ENCODE data around the gene FAM53B.

The FAM53B gene

DNA sequence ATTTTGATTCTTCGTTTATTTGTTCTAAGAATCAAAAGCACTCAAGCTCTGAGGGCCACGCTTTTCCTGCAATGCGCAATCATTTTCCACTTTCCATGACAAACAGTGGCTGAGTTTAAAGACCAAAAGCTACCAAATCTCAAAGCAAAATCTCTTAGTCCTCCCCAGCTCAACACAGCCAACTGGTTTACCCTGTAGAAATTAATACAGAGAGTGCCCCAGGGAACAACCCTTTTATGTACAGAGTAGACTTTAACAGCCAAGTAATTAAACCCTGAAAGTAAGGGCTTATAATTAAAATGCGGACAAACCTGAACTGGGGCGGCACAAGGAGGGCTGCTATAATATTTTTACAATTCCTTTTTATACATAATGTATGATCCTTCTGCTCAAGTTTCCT, 53.2 kb downstream of the FAM53B start:
- H2BK120ac ChIP-seq (ENCODE audit: low read depth, low read length): no peak overlapping the region
- no peak overlapping the region for H3K4me3 ChIP-seq (ENCODE audit: insufficient read depth in 1 of 2, low read depth in 1 of 2, low read length in 2 of 2)
- H3K4ac ChIP-seq (ENCODE audit: low read depth in 1 of 2, low read length in 2 of 2): no peak overlapping the region
- no peak overlapping the region for H2AFZ ChIP-seq (ENCODE audit: low read depth, low read length)
- no peaks in the 10 kb centered on the region for H3K9me3 ChIP-seq (ENCODE audit: control insufficient read depth, low read length)
- H3K27me3 ChIP-seq (ENCODE audit: control insufficient read depth in 1 of 2, insufficient read depth in 1 of 2, low read length in 2 of 2): no peaks in the 10 kb centered on the region
- H2BK12ac ChIP-seq (ENCODE audit: low read length in 2 of 2): no peak overlapping the region
- no peak overlapping the region for H4K91ac ChIP-seq (ENCODE audit: low read length)
- no peak overlapping the region for H2BK15ac ChIP-seq (ENCODE audit: low read depth, poor library complexity, severe bottlenecking)
- H3K79me1 ChIP-seq (replicated peaks; ENCODE audit: low read length, poor library complexity, severe bottlenecking): peaks cover 12% of the 10 kb centered on the region
- no peak overlapping the region for H4K8ac ChIP-seq (ENCODE audit: low read length)
- no peak overlapping the region for H3K14ac ChIP-seq (ENCODE audit: low read length in 2 of 2)
- no peak overlapping the region for H2BK5ac ChIP-seq (ENCODE audit: low read depth, low read length, poor library complexity, severe bottlenecking)
- DNase-seq: no peak
- H2AK5ac ChIP-seq (ENCODE audit: low read length, severe bottlenecking): no peak overlapping the region
- H3K23ac ChIP-seq (ENCODE audit: low read length in 2 of 2): no peak overlapping the region
- WGBS: 99% methylated on average over 3 of the region's 5 CpGs
- no peak overlapping the region for H3K4me2 ChIP-seq (ENCODE audit: low read length, poor library complexity, severe bottlenecking)
- no peak overlapping the region for H3K27ac ChIP-seq (ENCODE audit: low read length, poor library complexity, severe bottlenecking)
- no peak overlapping the region for H3K9ac ChIP-seq (ENCODE audit: low read length)
- no peak overlapping the region for H3K18ac ChIP-seq (ENCODE audit: low read depth in 1 of 2, low read length in 2 of 2)
- H3K36me3 ChIP-seq (ENCODE audit: control insufficient read depth in 1 of 2, insufficient read depth in 2 of 2, low read depth in 1 of 2, low read length in 2 of 2): peaks cover 38 to 48% of the 10 kb centered on the region in 2 experiments
- peaks cover 11% of the 10 kb centered on the region for H3K4me1 ChIP-seq (ENCODE audit: control insufficient read depth, insufficient read depth, low read depth, low read length)

- no peak overlapping the region for H2AFZ ChIP-seq (ENCODE audit: low read depth, low read length)
- H4K8ac ChIP-seq (ENCODE audit: low read length): no peak overlapping the region
- H2BK120ac ChIP-seq (ENCODE audit: low read depth, low read length): no peak overlapping the region
- H3K36me3 ChIP-seq (ENCODE audit: control insufficient read depth in 1 of 2, insufficient read depth in 2 of 2, low read depth in 1 of 2, low read length in 2 of 2): peaks cover 38 to 39% of the 10 kb centered on the region in 2 experiments
- no peak overlapping the region for H3K23ac ChIP-seq (ENCODE audit: low read length in 2 of 2)
- no peak overlapping the region for H3K27ac ChIP-seq (ENCODE audit: low read length, poor library complexity, severe bottlenecking)
- H2BK15ac ChIP-seq (ENCODE audit: low read depth, poor library complexity, severe bottlenecking): no peak overlapping the region
- no peak overlapping the region for H3K4me2 ChIP-seq (ENCODE audit: low read length, poor library complexity, severe bottlenecking)
- no peak for DNase-seq
- H2AK5ac ChIP-seq (ENCODE audit: low read length, severe bottlenecking): no peak overlapping the region
- no peak overlapping the region for H3K18ac ChIP-seq (ENCODE audit: low read depth in 1 of 2, low read length in 2 of 2)
- no peak overlapping the region for H2BK12ac ChIP-seq (ENCODE audit: low read length in 2 of 2)
- H3K4me3 ChIP-seq (ENCODE audit: insufficient read depth in 1 of 2, low read depth in 1 of 2, low read length in 2 of 2): no peak overlapping the region
- no peak overlapping the region for H3K9ac ChIP-seq (ENCODE audit: low read length)
- H3K4me1 ChIP-seq (ENCODE audit: control insufficient read depth, insufficient read depth, low read depth, low read length): peaks cover 11% of the 10 kb centered on the region
- no peak overlapping the region for H3K14ac ChIP-seq (ENCODE audit: low read length in 2 of 2)
- no peaks in the 10 kb centered on the region for H3K9me3 ChIP-seq (ENCODE audit: control insufficient read depth, low read length)
- H3K4ac ChIP-seq (ENCODE audit: low read depth in 1 of 2, low read length in 2 of 2): no peak overlapping the region
- peaks cover 14% of the 10 kb centered on the region for H3K79me1 ChIP-seq (replicated peaks; ENCODE audit: low read length, poor library complexity, severe bottlenecking)
- H4K91ac ChIP-seq (ENCODE audit: low read length): no peak overlapping the region
- WGBS: 91% methylated on average over 11 of the region's 11 CpGs
- no peaks in the 10 kb centered on the region for H3K27me3 ChIP-seq (ENCODE audit: control insufficient read depth in 1 of 2, insufficient read depth in 1 of 2, low read length in 2 of 2)
- H2BK5ac ChIP-seq (ENCODE audit: low read depth, low read length, poor library complexity, severe bottlenecking): no peak overlapping the region
Observed at GRCh38 chr10:124689911-124690498, 54.2 kb downstream of the FAM53B start.

DNA sequence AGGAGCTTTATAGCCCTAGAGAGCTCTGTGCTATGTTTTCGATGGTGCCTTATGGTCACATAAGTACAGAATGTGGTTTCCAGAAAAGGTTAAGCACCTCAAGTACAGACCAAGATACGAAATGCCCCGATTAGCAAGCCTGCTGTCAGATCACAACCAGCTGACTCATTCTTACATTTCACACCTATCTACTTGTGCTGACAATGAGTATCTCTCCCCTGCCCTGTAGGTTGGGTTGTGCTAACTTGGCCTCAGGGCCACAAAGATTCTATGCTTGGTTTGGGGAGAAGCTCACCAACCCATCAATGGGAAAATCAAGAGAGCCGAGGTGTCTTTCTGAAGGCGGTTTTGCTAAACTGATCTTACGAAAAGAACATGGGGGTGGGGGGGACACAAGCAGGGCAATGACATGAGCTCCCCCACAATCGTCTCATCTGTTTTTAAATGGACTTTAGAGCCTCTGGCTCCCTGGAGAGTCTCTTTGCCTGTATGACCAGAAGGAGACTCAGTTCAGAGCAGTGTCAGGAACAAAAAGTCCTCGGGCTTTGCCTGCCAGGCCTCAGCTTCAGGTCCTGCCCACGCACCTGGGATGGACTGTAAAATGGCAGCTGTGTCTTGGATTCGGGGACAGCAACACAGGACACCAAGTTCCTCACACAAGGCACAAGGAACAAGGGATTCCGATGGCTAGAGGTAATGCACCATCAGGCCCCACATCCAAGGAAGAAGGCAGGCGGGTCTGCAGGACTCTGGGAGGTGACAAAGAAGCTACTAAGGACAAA, 55.1 kb downstream of the FAM53B start:
- Histone ChIP-seq H3K4me3 (ENCODE audit: insufficient read depth in 1 of 2, low read depth in 1 of 2, low read length in 2 of 2) (no peak overlapping the region), H3K23ac (ENCODE audit: low read length in 2 of 2) (no peak overlapping the region), H2AFZ (ENCODE audit: low read depth, low read length) (no peak overlapping the region), H3K4me2 (ENCODE audit: low read length, poor library complexity, severe bottlenecking) (no peak overlapping the region), H3K27me3 (ENCODE audit: control insufficient read depth in 1 of 2, insufficient read depth in 1 of 2, low read length in 2 of 2) (no peaks in the 10 kb centered on the region), H3K9me3 (ENCODE audit: control insufficient read depth, low read length) (no peaks in the 10 kb centered on the region), H4K8ac (ENCODE audit: low read length) (no peak overlapping the region), H3K4me1 (ENCODE audit: control insufficient read depth, insufficient read depth, low read depth, low read length) (peaks cover 10% of the 10 kb centered on the region), H4K91ac (ENCODE audit: low read length) (no peak overlapping the region), H3K4ac (ENCODE audit: low read depth in 1 of 2, low read length in 2 of 2) (no peak overlapping the region), H3K9ac (ENCODE audit: low read length) (no peak overlapping the region), H2BK15ac (ENCODE audit: low read depth, poor library complexity, severe bottlenecking) (no peak overlapping the region), H3K36me3 (ENCODE audit: control insufficient read depth in 1 of 2, insufficient read depth in 2 of 2, low read depth in 1 of 2, low read length in 2 of 2) (peaks cover 29 to 30% of the 10 kb centered on the region in 2 experiments), H2AK5ac (ENCODE audit: low read length, severe bottlenecking) (no peak overlapping the region), H3K27ac (ENCODE audit: low read length, poor library complexity, severe bottlenecking) (no peak overlapping the region), H3K18ac (ENCODE audit: low read depth in 1 of 2, low read length in 2 of 2) (no peak overlapping the region), H2BK120ac (ENCODE audit: low read depth, low read length) (no peak overlapping the region), H2BK5ac (ENCODE audit: low read depth, low read length, poor library complexity, severe bottlenecking) (no peak overlapping the region), H2BK12ac (ENCODE audit: low read length in 2 of 2) (no peak overlapping the region), H3K79me1 (replicated peaks; ENCODE audit: low read length, poor library complexity, severe bottlenecking) (peaks cover 10% of the 10 kb centered on the region), H3K14ac (ENCODE audit: low read length in 2 of 2) (no peak overlapping the region)
- 96% methylated on average over 12 of the region's 12 CpGs for WGBS
- no peak for DNase-seq

- Histone ChIP-seq H3K4me3 (ENCODE audit: insufficient read depth in 1 of 2, low read depth in 1 of 2, low read length in 2 of 2) (no peak overlapping the region), H3K36me3 (ENCODE audit: control insufficient read depth in 1 of 2, insufficient read depth in 2 of 2, low read depth in 1 of 2, low read length in 2 of 2) (peaks cover 25 to 32% of the 10 kb centered on the region in 2 experiments), H2AK5ac (ENCODE audit: low read length, severe bottlenecking) (no peak overlapping the region), H3K14ac (ENCODE audit: low read length in 2 of 2) (no peak overlapping the region), H4K91ac (ENCODE audit: low read length) (no peak overlapping the region), H4K8ac (ENCODE audit: low read length) (no peak overlapping the region), H2BK120ac (ENCODE audit: low read depth, low read length) (no peak overlapping the region), H2AFZ (ENCODE audit: low read depth, low read length) (no peak overlapping the region), H3K9me3 (ENCODE audit: control insufficient read depth, low read length) (no peaks in the 10 kb centered on the region), H2BK5ac (ENCODE audit: low read depth, low read length, poor library complexity, severe bottlenecking) (no peak overlapping the region), H3K4me1 (ENCODE audit: control insufficient read depth, insufficient read depth, low read depth, low read length) (peaks cover 3% of the 10 kb centered on the region), H3K4me2 (ENCODE audit: low read length, poor library complexity, severe bottlenecking) (no peak overlapping the region), H2BK15ac (ENCODE audit: low read depth, poor library complexity, severe bottlenecking) (no peak overlapping the region), H3K18ac (ENCODE audit: low read depth in 1 of 2, low read length in 2 of 2) (no peak overlapping the region), H3K79me1 (replicated peaks; ENCODE audit: low read length, poor library complexity, severe bottlenecking) (peaks cover 15% of the 10 kb centered on the region), H2BK12ac (ENCODE audit: low read length in 2 of 2) (no peak overlapping the region), H3K27me3 (ENCODE audit: control insufficient read depth in 1 of 2, insufficient read depth in 1 of 2, low read length in 2 of 2) (no peaks in the 10 kb centered on the region), H3K9ac (ENCODE audit: low read length) (no peak overlapping the region), H3K27ac (ENCODE audit: low read length, poor library complexity, severe bottlenecking) (no peak overlapping the region), H3K4ac (ENCODE audit: low read depth in 1 of 2, low read length in 2 of 2) (no peak overlapping the region), H3K23ac (ENCODE audit: low read length in 2 of 2) (no peak overlapping the region)
- WGBS: 95% methylated on average over 5 of the region's 6 CpGs
- DNase-seq: no peak
Observed at GRCh38 chr10:124688386-124688785, 55.8 kb downstream of the FAM53B start.
